GM23338 (cell line): ENCODE data around the gene STAU1. TPM values are rescaled to one million over a fixed set of nuclear protein-coding genes. Genes with fewer than 3 reads are reported as not detected.

Experiments
- ATAC-seq: fragments of 200-7000 bp; cut with Tn5 transposase; 3 replicates; pipeline ENCODE4 v1.9.1; 2020
- DNase-seq: peaks from one replicate; pipeline ENCODE4 v3.0.0-alpha.2; 2015; ENCODE audit warnings: low spot score
- H2AFZ ChIP-seq: fragments of 200-600 bp; sonication (generic); 2 replicates; pipeline ENCODE4 v1.8.0; 2016; ENCODE audit warnings: antibody characterized with exemption, mild to moderate bottlenecking, moderate library complexity
- H3F3A ChIP-seq: fragments of 200-600 bp; sonication (generic); replicated peaks from 2 replicates; pipeline ENCODE4 v1.8.0; 2017; ENCODE audit warnings: antibody characterized with exemption, mixed run types, low read depth
- H3K27ac ChIP-seq: fragments of 200-600 bp; sonication (generic); 2 replicates; pipeline ENCODE4 v1.6.1; 2016; ENCODE audit warnings: low read depth
- H3K27me3 ChIP-seq: fragments of 200-600 bp; sonication (generic); 2 replicates; pipeline ENCODE4 v1.8.0; 2016; ENCODE audit warnings: mild to moderate bottlenecking, mixed run types, moderate library complexity; ENCODE audit not compliant: insufficient read depth
- H3K36me3 ChIP-seq: fragments of 200-600 bp; sonication (generic); 2 replicates; pipeline ENCODE4 v1.8.0; 2016; ENCODE audit warnings: mild to moderate bottlenecking; ENCODE audit not compliant: insufficient read depth
- H3K4me1 ChIP-seq: fragments of 200-600 bp; sonication (generic); 2 replicates; pipeline ENCODE4 v1.8.0; 2016; ENCODE audit warnings: mild to moderate bottlenecking, moderate library complexity; ENCODE audit not compliant: insufficient read depth
- H3K4me2 ChIP-seq: fragments of 200-600 bp; sonication (generic); 2 replicates; pipeline ENCODE4 v1.7.1; 2017; ENCODE audit warnings: mixed run types
- H3K4me3 ChIP-seq: fragments of 200-600 bp; sonication (generic); 2 replicates; pipeline ENCODE4 v1.6.1; 2016; ENCODE audit warnings: mixed run types
- H3K79me2 ChIP-seq: fragments of 200-600 bp; sonication (generic); replicated peaks from 2 replicates; pipeline ENCODE4 v1.8.0; 2017; ENCODE audit warnings: mild to moderate bottlenecking; ENCODE audit not compliant: insufficient read depth
- H3K9me2 ChIP-seq: fragments of 200-600 bp; sonication (generic); 2 replicates; pipeline ENCODE4 v1.8.0; 2017; ENCODE audit not compliant: insufficient read depth
- H4K20me1 ChIP-seq: fragments of 200-600 bp; sonication (generic); replicated peaks from 2 replicates; pipeline ENCODE4 v1.8.0; 2017; ENCODE audit warnings: mild to moderate bottlenecking; ENCODE audit not compliant: insufficient read depth
- H3K27ac Mint-ChIP-seq: 2 replicates; pipeline ENCODE4 v1.8.0; 2020; ENCODE audit warnings: inconsistent platforms, mild to moderate bottlenecking, moderate library complexity, mixed read lengths
- H3K27me3 Mint-ChIP-seq: 3 replicates; pipeline ENCODE4 v1.8.0; 2022; ENCODE audit warnings: low read depth, mild to moderate bottlenecking, moderate library complexity, mixed read lengths, inconsistent platforms; ENCODE audit not compliant: insufficient read depth, poor library complexity
- H3K36me3 Mint-ChIP-seq: 3 replicates; pipeline ENCODE4 v1.8.0; 2021; ENCODE audit warnings: low read depth, mild to moderate bottlenecking, inconsistent platforms, moderate library complexity, mixed read lengths
- H3K4me1 Mint-ChIP-seq: 3 replicates; pipeline ENCODE4 v1.8.0; 2020; ENCODE audit warnings: mild to moderate bottlenecking, inconsistent platforms, mixed read lengths
- H3K4me3 Mint-ChIP-seq: 3 replicates; pipeline ENCODE4 v1.8.0; 2021; ENCODE audit warnings: moderate library complexity, mild to moderate bottlenecking, inconsistent platforms, mixed read lengths
- H3K9me3 Mint-ChIP-seq: 3 replicates; pipeline ENCODE4 v1.8.0; 2020; ENCODE audit warnings: moderate library complexity, mild to moderate bottlenecking, inconsistent platforms, mixed read lengths
- CREB1 ChIP-seq: fragments of 250-450 bp; sonication (Bioruptor Pico); IDR thresholded peaks from 2 replicates; pipeline ENCODE4 v1.5.0; 2020; ENCODE audit warnings: low read depth, mild to moderate bottlenecking, moderate library complexity
- CTCF ChIP-seq, 2 experiments: fragments of 200-600 bp in 1 of 2; sonication (generic) in 1 of 2; conservative IDR thresholded peaks; 2 replicates each; pipeline versions ENCODE4 v1.5.1 to v1.6.1; 2016 to 2017; ENCODE audit warnings: antibody characterized with exemption in 2 of 2, low read depth in 2 of 2, mild to moderate bottlenecking in 2 of 2, moderate library complexity in 1 of 2
- EZH2 ChIP-seq: fragments of 200-600 bp; sonication (generic); IDR thresholded peaks from one replicate; pipeline ENCODE4 v1.8.0; 2017; ENCODE audit warnings: antibody characterized with exemption, mild to moderate bottlenecking, low read depth; ENCODE audit not compliant: unreplicated experiment
- EZH2phosphoT487 ChIP-seq: fragments of 200-600 bp; sonication (generic); IDR thresholded peaks from one replicate; pipeline ENCODE4 v1.8.1; 2018; ENCODE audit warnings: antibody characterized with exemption; ENCODE audit not compliant: unreplicated experiment
- JUNB ChIP-seq: IDR thresholded peaks from one replicate; pipeline ENCODE4 v1.6.1; 2016; ENCODE audit warnings: antibody characterized with exemption; ENCODE audit not compliant: unreplicated experiment
- NANOG ChIP-seq: IDR thresholded peaks from 2 replicates; pipeline ENCODE4 v1.6.1; 2016; ENCODE audit warnings: antibody characterized with exemption, borderline replicate concordance
- POLR2AphosphoS5 ChIP-seq: IDR thresholded peaks from 2 replicates; pipeline ENCODE4 v1.6.1; 2016; ENCODE audit warnings: antibody characterized with exemption, low read depth
- REST ChIP-seq: IDR thresholded peaks from one replicate; pipeline ENCODE4 v1.6.1; 2018; ENCODE audit warnings: antibody characterized with exemption; ENCODE audit not compliant: unreplicated experiment
- STAT1 ChIP-seq: IDR thresholded peaks from one replicate; pipeline ENCODE4 v1.6.1; 2016; ENCODE audit warnings: antibody characterized with exemption; ENCODE audit not compliant: unreplicated experiment
- ZNF114 ChIP-seq: fragments of 250-450 bp; sonication (Bioruptor Pico); IDR thresholded peaks from 2 replicates; pipeline ENCODE4 v1.5.0; 2020; ENCODE audit warnings: mild to moderate bottlenecking, moderate library complexity
- ZNF331 ChIP-seq: fragments of 250-450 bp; sonication (Bioruptor Pico); IDR thresholded peaks from 2 replicates; pipeline ENCODE4 v1.5.0; 2020; ENCODE audit warnings: low read depth, mild to moderate bottlenecking, moderate library complexity
- polyA plus RNA-seq: library from polyadenylated mRNA; unstranded; fragments of >200 nt; fragmentation: Nextera tagmentation; extraction: Ambion mirVana; gene quantifications from 2 replicates; pipeline ENCODE4 v1.2.1, GENCODE V29; 2016
- total RNA-seq: library from RNA; depleted of rRNA; stranded (reverse); fragments of >200 nt; shearing (Covaris generic); gene quantifications from 2 replicates; pipeline ENCODE4 v1.2.3, GENCODE V29; 2014
- TF ChIP-seq, protein P1 (sequence below): IDR thresholded peaks from 2 replicates; pipeline ENCODE4 v1.6.1; 2016; ENCODE audit warnings: antibody characterized with exemption
- TF ChIP-seq, protein P2 (sequence below): fragments of 250-450 bp; sonication (Bioruptor Pico); IDR thresholded peaks from 2 replicates; pipeline ENCODE4 v1.5.0; 2020; ENCODE audit warnings: mild to moderate bottlenecking, moderate library complexity

STAU1 gene
- total and polyA plus RNA-seq, 2 experiments from 2014 or later, result 102 TPM

DNA sequence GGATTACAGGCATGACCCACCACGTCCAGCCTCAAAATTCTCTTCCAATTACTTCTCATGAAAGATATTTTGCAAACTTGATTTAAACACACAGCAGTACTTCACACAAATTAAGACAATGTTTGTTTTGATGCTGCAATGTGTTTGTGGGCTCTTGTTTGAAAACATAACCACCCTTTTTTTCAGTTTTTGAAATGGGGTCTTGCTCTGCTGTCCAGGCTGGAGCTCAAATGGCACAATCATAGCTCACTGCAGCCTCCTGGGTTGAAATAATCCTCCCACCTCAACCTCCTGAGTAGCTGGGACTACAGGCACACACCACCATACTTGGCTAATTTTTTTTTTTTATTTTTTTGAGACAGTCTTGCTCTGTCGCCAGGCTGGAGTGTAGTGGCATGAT, 31.0 kb downstream of the STAU1 start:
- Mint-ChIP-seq H3K4me3 (no peak overlapping the region), H3K36me3 (peaks cover 22% of the 10 kb centered on the region), H3K27me3 (no peaks in the 10 kb centered on the region), H3K4me1 (no peaks in the 10 kb centered on the region), H3K27ac (no peak overlapping the region), H3K9me3 (no peaks in the 10 kb centered on the region)
- H3K4me3 ChIP-seq, result no peak overlapping the region
- no peak overlapping the region for H2AFZ ChIP-seq
- peaks cover 29% of the 10 kb centered on the region for H4K20me1 ChIP-seq
- no peaks in the 10 kb centered on the region for H3K4me1 ChIP-seq
- no peak overlapping the region for H3K4me2 ChIP-seq
- ATAC-seq, result no peak
- H3K27ac ChIP-seq, result no peak overlapping the region
- H3K36me3 ChIP-seq, result peaks cover 5% of the 10 kb centered on the region; the same call in 1 of the 2 replicates
- H3F3A ChIP-seq, result 0 out of 2 replicates have a peak, but pooled peaks cover 3% of the 10 kb centered on the region
- no peak for TF ChIP-seq ZNF114 (CRISPR knock-in tag)
- TF ChIP-seq, protein P1, sequence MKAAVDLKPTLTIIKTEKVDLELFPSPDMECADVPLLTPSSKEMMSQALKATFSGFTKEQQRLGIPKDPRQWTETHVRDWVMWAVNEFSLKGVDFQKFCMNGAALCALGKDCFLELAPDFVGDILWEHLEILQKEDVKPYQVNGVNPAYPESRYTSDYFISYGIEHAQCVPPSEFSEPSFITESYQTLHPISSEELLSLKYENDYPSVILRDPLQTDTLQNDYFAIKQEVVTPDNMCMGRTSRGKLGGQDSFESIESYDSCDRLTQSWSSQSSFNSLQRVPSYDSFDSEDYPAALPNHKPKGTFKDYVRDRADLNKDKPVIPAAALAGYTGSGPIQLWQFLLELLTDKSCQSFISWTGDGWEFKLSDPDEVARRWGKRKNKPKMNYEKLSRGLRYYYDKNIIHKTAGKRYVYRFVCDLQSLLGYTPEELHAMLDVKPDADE, result no peak
- TF ChIP-seq POLR2AphosphoS5, result no peak
- TF ChIP-seq CREB1 (CRISPR knock-in tag), result no peak
- TF ChIP-seq EZH2, result no peak
- TF ChIP-seq, protein P2, sequence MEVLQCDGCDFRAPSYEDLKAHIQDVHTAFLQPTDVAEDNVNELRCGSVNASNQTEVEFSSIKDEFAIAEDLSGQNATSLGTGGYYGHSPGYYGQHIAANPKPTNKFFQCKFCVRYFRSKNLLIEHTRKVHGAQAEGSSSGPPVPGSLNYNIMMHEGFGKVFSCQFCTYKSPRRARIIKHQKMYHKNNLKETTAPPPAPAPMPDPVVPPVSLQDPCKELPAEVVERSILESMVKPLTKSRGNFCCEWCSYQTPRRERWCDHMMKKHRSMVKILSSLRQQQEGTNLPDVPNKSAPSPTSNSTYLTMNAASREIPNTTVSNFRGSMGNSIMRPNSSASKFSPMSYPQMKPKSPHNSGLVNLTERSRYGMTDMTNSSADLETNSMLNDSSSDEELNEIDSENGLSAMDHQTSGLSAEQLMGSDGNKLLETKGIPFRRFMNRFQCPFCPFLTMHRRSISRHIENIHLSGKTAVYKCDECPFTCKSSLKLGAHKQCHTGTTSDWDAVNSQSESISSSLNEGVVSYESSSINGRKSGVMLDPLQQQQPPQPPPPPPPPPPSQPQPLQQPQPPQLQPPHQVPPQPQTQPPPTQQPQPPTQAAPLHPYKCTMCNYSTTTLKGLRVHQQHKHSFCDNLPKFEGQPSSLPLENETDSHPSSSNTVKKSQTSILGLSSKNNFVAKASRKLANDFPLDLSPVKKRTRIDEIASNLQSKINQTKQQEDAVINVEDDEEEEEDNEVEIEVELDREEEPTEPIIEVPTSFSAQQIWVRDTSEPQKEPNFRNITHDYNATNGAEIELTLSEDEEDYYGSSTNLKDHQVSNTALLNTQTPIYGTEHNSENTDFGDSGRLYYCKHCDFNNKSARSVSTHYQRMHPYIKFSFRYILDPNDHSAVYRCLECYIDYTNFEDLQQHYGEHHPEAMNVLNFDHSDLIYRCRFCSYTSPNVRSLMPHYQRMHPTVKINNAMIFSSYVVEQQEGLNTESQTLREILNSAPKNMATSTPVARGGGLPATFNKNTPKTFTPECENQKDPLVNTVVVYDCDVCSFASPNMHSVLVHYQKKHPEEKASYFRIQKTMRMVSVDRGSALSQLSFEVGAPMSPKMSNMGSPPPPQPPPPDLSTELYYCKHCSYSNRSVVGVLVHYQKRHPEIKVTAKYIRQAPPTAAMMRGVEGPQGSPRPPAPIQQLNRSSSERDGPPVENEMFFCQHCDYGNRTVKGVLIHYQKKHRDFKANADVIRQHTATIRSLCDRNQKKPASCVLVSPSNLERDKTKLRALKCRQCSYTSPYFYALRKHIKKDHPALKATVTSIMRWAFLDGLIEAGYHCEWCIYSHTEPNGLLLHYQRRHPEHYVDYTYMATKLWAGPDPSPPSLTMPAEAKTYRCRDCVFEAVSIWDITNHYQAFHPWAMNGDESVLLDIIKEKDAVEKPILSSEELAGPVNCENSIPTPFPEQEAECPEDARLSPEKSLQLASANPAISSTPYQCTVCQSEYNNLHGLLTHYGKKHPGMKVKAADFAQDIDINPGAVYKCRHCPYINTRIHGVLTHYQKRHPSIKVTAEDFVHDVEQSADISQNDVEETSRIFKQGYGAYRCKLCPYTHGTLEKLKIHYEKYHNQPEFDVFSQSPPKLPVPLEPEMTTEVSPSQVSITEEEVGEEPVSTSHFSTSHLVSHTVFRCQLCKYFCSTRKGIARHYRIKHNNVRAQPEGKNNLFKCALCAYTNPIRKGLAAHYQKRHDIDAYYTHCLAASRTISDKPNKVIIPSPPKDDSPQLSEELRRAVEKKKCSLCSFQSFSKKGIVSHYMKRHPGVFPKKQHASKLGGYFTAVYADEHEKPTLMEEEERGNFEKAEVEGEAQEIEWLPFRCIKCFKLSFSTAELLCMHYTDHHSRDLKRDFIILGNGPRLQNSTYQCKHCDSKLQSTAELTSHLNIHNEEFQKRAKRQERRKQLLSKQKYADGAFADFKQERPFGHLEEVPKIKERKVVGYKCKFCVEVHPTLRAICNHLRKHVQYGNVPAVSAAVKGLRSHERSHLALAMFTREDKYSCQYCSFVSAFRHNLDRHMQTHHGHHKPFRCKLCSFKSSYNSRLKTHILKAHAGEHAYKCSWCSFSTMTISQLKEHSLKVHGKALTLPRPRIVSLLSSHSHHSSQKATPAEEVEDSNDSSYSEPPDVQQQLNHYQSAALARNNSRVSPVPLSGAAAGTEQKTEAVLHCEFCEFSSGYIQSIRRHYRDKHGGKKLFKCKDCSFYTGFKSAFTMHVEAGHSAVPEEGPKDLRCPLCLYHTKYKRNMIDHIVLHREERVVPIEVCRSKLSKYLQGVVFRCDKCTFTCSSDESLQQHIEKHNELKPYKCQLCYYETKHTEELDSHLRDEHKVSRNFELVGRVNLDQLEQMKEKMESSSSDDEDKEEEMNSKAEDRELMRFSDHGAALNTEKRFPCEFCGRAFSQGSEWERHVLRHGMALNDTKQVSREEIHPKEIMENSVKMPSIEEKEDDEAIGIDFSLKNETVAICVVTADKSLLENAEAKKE (CRISPR knock-in tag), result no peak
- TF ChIP-seq ZNF331 (CRISPR knock-in tag), result no peak
- no peak for TF ChIP-seq NANOG
- TF ChIP-seq REST, result no peak
- TF ChIP-seq STAT1, result no peak
- no peak for TF ChIP-seq CTCF (conservative IDR thresholded peaks at IDR 0.05; ENCODE audit: low read depth in 2 of 2)
- no peak for TF ChIP-seq EZH2phosphoT487
- TF ChIP-seq JUNB, result no peak
- H3K9me2 ChIP-seq, result no peaks in the 10 kb centered on the region
- H3K27me3 ChIP-seq, result no peaks in the 10 kb centered on the region
- DNase-seq, result no peak
- H3K79me2 ChIP-seq, result peaks cover 97% of the 10 kb centered on the region
